Body of pancreas (tissue), 4 donors: ENCODE results near the gene UNC5A. TPM values are rescaled to one million over a fixed set of nuclear protein-coding genes. Genes with fewer than 3 reads are reported as not detected.

Source experiments
- ATAC-seq: fragments of 150-250 bp; one replicate; pipeline ENCODE4 v1.9.1; 2016
- DNase-seq, 4 donors: peaks; one replicate each; pipeline ENCODE4 v3.0.0-alpha.2; 2019
- H3K27ac ChIP-seq, 4 donors: fragments of 200-600 bp; sonication (generic); 1 replicate in 3 of 4; 2 replicates in 1 of 4; pipeline versions ENCODE4 v1.5.1 to v1.6.1; 2016 to 2019; ENCODE audit warnings: mild to moderate bottlenecking in 1 of 4, mixed read lengths in 1 of 4, moderate library complexity in 1 of 4
- H3K27me3 ChIP-seq, 2 donors: fragments of 200-600 bp; sonication (generic); one replicate each; pipeline ENCODE4 v1.6.0; 2016; ENCODE audit warnings: mild to moderate bottlenecking in 1 of 2
- H3K36me3 ChIP-seq, 2 donors: fragments of 200-600 bp; sonication (generic); replicated peaks in 1 of 2; 2 replicates each; pipeline ENCODE4 v1.5.1; 2016; ENCODE audit warnings: low read depth in 2 of 2; ENCODE audit not compliant: insufficient read depth in 1 of 2
- H3K4me1 ChIP-seq: fragments of 200-600 bp; sonication (generic); one replicate; pipeline ENCODE4 v1.6.0; 2016
- H3K4me3 ChIP-seq, 2 donors: fragments of 200-600 bp; sonication (generic); 1 replicate in 1 of 2; 2 replicates in 1 of 2; pipeline ENCODE4 v1.5.1; 2016 to 2019
- H3K9me3 ChIP-seq, 3 donors: fragments of 200-600 bp; sonication (generic); 1 replicate in 2 of 3; 2 replicates in 1 of 3; pipeline ENCODE4 v1.5.1; 2016
- POLR2A ChIP-seq, 3 donors: fragments of 450-650 bp; IDR thresholded peaks; one replicate each; pipeline ENCODE4 v1.6.1; 2016; ENCODE audit warnings: antibody characterized with exemption in 3 of 3, mild to moderate bottlenecking in 2 of 3
- WGBS, 2 donors: methylation state at CpG; one replicate each; pipeline ENCODE4 v1.1.5; 2017; 5-methylcytosine and 5-hydroxymethylcytosine counted together
- intact Hi-C: fragments of 100-400 bp; cut with DNase I; formaldehyde crosslinking; loops from one replicate; pipeline ENCODE4 v1.15.1; 2023
- total RNA-seq, 2 donors: library from RNA; depleted of rRNA; stranded (reverse); fragments of >200 nt; gene quantifications; one replicate each; pipeline ENCODE4 v1.1.0, GENCODE V29; 2016
- TF ChIP-seq, protein P1 (sequence below), 7 experiments: fragments of 450-650 bp in 4 of 7; fragments of 200-600 bp in 3 of 7; sonication (generic) in 3 of 7; IDR thresholded peaks; one replicate each; pipeline ENCODE4 v1.5.1; 2016 to 2019; ENCODE audit warnings: antibody characterized with exemption in 7 of 7

The UNC5A gene
- total RNA-seq, 2 donors from 2014 or later, result 0.52 to 0.66 TPM

DNA sequence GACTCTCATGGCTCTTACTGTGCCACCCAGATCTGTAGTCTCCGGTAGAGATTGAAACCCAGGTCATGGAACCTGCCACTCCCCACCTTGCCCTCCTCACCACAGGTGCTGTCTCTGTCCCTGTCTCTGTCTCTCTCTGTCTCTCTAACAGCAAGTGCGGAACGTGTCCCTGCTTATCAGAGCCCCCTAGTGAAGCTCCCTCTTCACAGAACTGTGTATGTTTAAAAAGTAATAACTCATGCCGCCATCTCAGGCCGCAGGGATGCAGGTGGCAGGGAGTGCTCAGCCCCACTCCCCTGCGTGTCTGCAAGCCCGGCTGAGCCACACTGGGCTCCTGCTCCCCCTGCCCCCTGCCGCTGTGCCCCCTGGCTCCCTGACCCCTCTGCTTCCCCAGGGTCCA, 43.8 kb downstream of the UNC5A start:
- TF ChIP-seq POLR2A (IDR thresholded peaks at IDR 0.05), result no peak
- TF ChIP-seq, protein P1, sequence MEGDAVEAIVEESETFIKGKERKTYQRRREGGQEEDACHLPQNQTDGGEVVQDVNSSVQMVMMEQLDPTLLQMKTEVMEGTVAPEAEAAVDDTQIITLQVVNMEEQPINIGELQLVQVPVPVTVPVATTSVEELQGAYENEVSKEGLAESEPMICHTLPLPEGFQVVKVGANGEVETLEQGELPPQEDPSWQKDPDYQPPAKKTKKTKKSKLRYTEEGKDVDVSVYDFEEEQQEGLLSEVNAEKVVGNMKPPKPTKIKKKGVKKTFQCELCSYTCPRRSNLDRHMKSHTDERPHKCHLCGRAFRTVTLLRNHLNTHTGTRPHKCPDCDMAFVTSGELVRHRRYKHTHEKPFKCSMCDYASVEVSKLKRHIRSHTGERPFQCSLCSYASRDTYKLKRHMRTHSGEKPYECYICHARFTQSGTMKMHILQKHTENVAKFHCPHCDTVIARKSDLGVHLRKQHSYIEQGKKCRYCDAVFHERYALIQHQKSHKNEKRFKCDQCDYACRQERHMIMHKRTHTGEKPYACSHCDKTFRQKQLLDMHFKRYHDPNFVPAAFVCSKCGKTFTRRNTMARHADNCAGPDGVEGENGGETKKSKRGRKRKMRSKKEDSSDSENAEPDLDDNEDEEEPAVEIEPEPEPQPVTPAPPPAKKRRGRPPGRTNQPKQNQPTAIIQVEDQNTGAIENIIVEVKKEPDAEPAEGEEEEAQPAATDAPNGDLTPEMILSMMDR (IDR thresholded peaks at IDR 0.05), result no peak
- intact Hi-C loops, result no loop called here

DNA sequence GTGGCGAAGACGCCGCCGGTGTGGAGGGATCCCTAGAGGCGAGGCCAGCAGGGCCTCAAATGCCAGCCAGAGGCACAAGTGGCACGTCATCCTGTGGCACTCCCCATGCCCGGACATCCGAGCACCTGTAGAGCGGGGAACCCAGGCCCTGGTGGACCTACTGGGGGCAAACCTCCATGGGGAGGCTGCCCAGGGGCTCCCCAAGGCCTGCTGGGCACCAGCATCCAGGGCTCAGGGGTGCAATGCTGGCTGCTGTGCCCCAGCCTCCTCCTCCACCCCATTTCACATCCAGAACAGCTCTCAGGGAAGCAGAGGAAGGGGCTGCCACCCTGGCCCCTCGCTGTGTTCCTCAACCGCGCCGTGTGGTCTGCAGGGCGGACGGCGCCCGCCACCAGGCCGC, 45.2 kb downstream of the UNC5A start:
- Histone ChIP-seq H3K9me3 (no peaks in the 10 kb centered on the region), H3K36me3 (no peaks in the 10 kb centered on the region), H3K27me3 (peaks cover 0 to 4% of the 10 kb centered on the region in 2 donors), H3K4me1 (no peaks in the 10 kb centered on the region), H3K4me3 (no peak overlapping the region), H3K27ac (no peak overlapping the region)
- TF ChIP-seq, protein P1 (IDR thresholded peaks at IDR 0.05), result no peak
- no peak for TF ChIP-seq POLR2A (IDR thresholded peaks at IDR 0.05)
- intact Hi-C loops, result no loop called here
- no peak for DNase-seq
- ATAC-seq, result no peak
- 90% methylated on average over 15 to 17 of the region's 18 CpGs for WGBS, 2 donors

More for the DNA sequence above, 43.8 kb downstream of the UNC5A start:
- ATAC-seq, result no peak
- DNase-seq, result no peak
- Histone ChIP-seq H3K4me1 (no peaks in the 10 kb centered on the region), H3K36me3 (no peaks in the 10 kb centered on the region), H3K4me3 (no peak overlapping the region), H3K9me3 (no peaks in the 10 kb centered on the region), H3K27me3 (peaks cover 0 to 4% of the 10 kb centered on the region in 2 donors), H3K27ac (no peak overlapping the region)
- 48 to 66% methylated on average over 7 to 8 of the region's 8 CpGs for WGBS, 2 donors

DNA sequence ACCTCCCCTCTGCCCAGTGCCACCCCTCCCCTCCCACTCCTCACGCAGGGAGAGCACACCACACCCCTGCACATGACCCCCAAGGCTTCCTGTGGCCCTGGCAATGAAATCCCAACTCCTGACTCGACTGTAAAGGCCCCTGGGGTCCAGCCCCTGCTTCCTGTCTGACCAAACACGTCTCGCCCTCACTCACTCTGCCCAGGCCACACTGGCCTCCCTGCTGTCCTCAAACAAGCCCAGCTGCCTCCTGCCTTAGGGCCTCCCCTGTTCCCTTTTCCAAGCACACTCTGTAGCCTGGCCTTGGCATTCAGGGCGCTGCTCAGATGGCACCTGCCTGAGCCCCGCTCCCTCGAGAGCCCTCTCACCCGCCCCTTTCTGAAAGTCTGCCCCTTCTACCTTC, 46.4 kb downstream of the UNC5A start:
- DNase-seq (no peak), ATAC-seq (no peak)
- Histone ChIP-seq H3K27me3 (no peaks in the 10 kb centered on the region), H3K4me3 (no peak overlapping the region), H3K9me3 (no peaks in the 10 kb centered on the region), H3K4me1 (no peaks in the 10 kb centered on the region), H3K36me3 (no peaks in the 10 kb centered on the region), H3K27ac (no peak overlapping the region)
- intact Hi-C loops, result no loop called here
- TF ChIP-seq POLR2A (IDR thresholded peaks at IDR 0.05), result no peak
- TF ChIP-seq, protein P1 (IDR thresholded peaks at IDR 0.05), result no peak
- WGBS, 2 donors, result 46 to 56% methylated on average over 8 of the region's 8 CpGs

DNA sequence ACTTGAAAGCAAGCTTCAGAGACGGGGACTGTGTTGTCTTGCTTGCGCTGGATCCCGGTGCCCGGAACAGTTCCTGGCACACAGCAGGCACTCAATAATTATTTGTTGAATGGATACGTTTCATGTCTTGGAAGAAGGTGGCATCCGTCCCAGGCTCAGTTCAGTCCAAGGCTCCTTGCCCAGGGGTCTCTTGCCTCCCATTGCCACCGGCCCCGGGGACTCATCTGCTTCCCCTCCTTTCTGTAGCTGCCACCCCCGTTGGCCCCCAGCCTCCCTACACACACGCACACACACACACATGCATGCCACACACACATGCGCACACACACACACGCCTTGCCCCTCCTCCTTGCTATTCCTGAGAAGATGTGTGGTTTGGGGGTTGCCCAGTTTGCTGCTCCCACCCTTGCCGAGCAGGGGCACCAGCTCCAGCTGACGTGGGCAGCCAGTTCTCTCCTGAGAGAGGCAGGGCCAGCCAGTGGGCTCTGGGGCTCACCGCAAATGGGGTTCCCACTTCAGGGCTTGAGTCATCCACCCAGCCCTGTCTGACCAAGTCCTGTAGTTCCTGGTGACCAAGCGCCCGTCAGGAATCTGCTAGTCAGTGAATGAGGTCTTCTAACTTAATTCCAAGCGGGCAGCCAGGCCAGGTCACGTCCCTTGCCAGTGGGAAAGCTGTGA, 47.0 kb downstream of the UNC5A start:
- Histone ChIP-seq H3K9me3 (no peaks in the 10 kb centered on the region), H3K4me3 (no peak overlapping the region), H3K4me1 (no peaks in the 10 kb centered on the region), H3K36me3 (no peaks in the 10 kb centered on the region), H3K27ac (no peak overlapping the region), H3K27me3 (no peaks in the 10 kb centered on the region)
- ATAC-seq, result no peak
- no peak for DNase-seq
- TF ChIP-seq POLR2A (IDR thresholded peaks at IDR 0.05), result no peak
- TF ChIP-seq, protein P1 (IDR thresholded peaks at IDR 0.05), result no peak
- 61 to 67% methylated on average over 13 to 19 of the region's 19 CpGs for WGBS, 2 donors
- intact Hi-C loops, result no loop called here

DNA sequence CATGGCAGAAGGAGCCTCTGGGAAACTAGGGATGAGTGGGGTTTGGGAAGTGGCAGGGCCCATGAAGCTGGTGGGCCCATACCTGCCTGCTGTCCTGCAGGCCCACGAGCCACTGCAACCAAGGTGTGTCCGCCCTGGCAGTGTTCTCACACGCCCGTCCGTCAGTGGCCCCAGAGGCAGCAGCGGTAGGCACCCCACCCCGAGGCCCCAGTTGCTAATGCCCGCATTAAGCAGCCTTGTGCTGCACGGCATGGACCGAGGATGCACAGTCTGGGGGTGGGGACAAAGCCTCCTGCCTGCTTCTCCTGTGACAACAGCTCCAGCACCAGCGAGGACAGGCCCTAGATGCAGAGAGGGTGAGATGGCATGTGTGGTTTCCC, 47.5 kb downstream of the UNC5A start:
- 57 to 67% methylated on average over 2 to 11 of the region's 11 CpGs for WGBS, 2 donors

More for the DNA sequence above, 47.5 kb downstream of the UNC5A start:
- H3K4me3 ChIP-seq, result no peak overlapping the region
- TF ChIP-seq POLR2A (IDR thresholded peaks at IDR 0.05), result no peak
- TF ChIP-seq, protein P1 (IDR thresholded peaks at IDR 0.05), result no peak
- no peaks in the 10 kb centered on the region for H3K9me3 ChIP-seq
- no peaks in the 10 kb centered on the region for H3K36me3 ChIP-seq
- H3K27ac ChIP-seq, result no peak overlapping the region
- ATAC-seq, result no peak
- H3K4me1 ChIP-seq, result no peaks in the 10 kb centered on the region
- H3K27me3 ChIP-seq, result no peaks in the 10 kb centered on the region
- DNase-seq, result no peak
- intact Hi-C loops, result no loop called here
